Activated CD8-positive, alpha-beta T cell treated with anti-CD3 and anti-CD28 coated beads, Interleukin-2, amount 10 ng/mL, durations not matched to agents 7 days and 5 days (primary cell): ENCODE results near the gene PMF1. TPM values are rescaled to one million over a fixed set of nuclear protein-coding genes. Genes with fewer than 3 reads are reported as not detected.

Experiments
- ATAC-seq: fragments of 150-1000 bp; cut with Tn5 transposase; one replicate; pipeline ENCODE4 v1.10.0; 2021; ENCODE audit warnings: moderate library complexity
- CTCF ChIA-PET: fragments of 350-600 bp; sonication (Branson Sonifier 250); formaldehyde crosslinking; loops from one replicate; lab custom pipeline; 2021; ENCODE audit warnings: antibody characterized with exemption; lab: Charles Lee
- POLR2A ChIA-PET: fragments of 350-600 bp; sonication (Branson Sonifier 250); formaldehyde crosslinking; loops from one replicate; lab custom pipeline; 2021; ENCODE audit warnings: antibody characterized with exemption; lab: Charles Lee
- DNase-seq: peaks from one replicate; pipeline ENCODE4 v3.0.0-alpha.2; 2020
- H3K27ac Mint-ChIP-seq: one replicate; pipeline ENCODE4 v1.8.0; 2021; ENCODE audit warnings: mild to moderate bottlenecking, mixed read lengths
- H3K27me3 Mint-ChIP-seq: one replicate; pipeline ENCODE4 v1.8.0; 2021; ENCODE audit warnings: low read depth, mixed read lengths
- H3K36me3 Mint-ChIP-seq: one replicate; pipeline ENCODE4 v1.8.0; 2021; ENCODE audit warnings: low read depth, mixed read lengths
- H3K4me1 Mint-ChIP-seq: one replicate; pipeline ENCODE4 v1.8.0; 2021; ENCODE audit warnings: low read depth, mixed read lengths
- H3K4me3 Mint-ChIP-seq: one replicate; pipeline ENCODE4 v1.8.0; 2021; ENCODE audit warnings: mild to moderate bottlenecking, mixed read lengths
- H3K9me3 Mint-ChIP-seq: one replicate; pipeline ENCODE4 v1.8.0; 2022; ENCODE audit warnings: mixed read lengths; ENCODE audit not compliant: insufficient read depth
- total RNA-seq, 2 experiments: library from RNA; stranded (reverse); gene quantifications; one replicate each; pipeline ENCODE4 v1.2.3, GENCODE V29; 2021

The PMF1 gene
- total RNA-seq, 2 experiments from 2014 or later, result 72.3 to 77.3 TPM

- no peaks in the 10 kb centered on the region for H3K27me3 Mint-ChIP-seq
- POLR2A ChIA-PET, result interaction anchor here (0.9 to 3.1 kb wide), 3 partner anchors 17 to 35 kb away, joined by 3 to 12 read pairs (median 3); partner anchors contain the start of genes PMF1 and SMG5
- no peak within 1 kb of the TSS for H3K4me3 Mint-ChIP-seq
- peak within 1 kb of the TSS; percentile 64 for H3K27ac Mint-ChIP-seq
- DNase-seq, result no peak
- no peaks in the 10 kb centered on the region for H3K9me3 Mint-ChIP-seq
- peaks cover 23% of the 10 kb centered on the region for H3K36me3 Mint-ChIP-seq
- ATAC-seq, result no peak
- CTCF ChIA-PET, result interaction anchor here (0.5 to 2.4 kb wide), 3 partner anchors 22 to 1861 kb away, joined by 3 to 9 read pairs (median 4); no protein-coding TSS in a partner anchor
- H3K4me1 Mint-ChIP-seq, result peaks cover 52% of the 10 kb centered on the region
These were observed 34.9 kb downstream of the PMF1 start, which contains the start of gene PAQR6 for GRCh38 chr1:156247460-156248322. PAQR6 (minus strand) TSS chr1:156248056; CDS start chr1:156246731, 1,325 bp downstream.

- Mint-ChIP-seq H3K4me1 (peaks cover 54% of the 10 kb centered on the region), H3K4me3 (no peak overlapping the region), H3K27ac (peak overlapping the region; percentile 64), H3K36me3 (peaks cover 30% of the 10 kb centered on the region), H3K9me3 (no peaks in the 10 kb centered on the region), H3K27me3 (no peaks in the 10 kb centered on the region)
- POLR2A ChIA-PET, result interaction anchor here (0.9 kb wide), 1 partner anchor 35 kb away, joined by 3 read pairs; the partner anchor contains the start of gene PMF1
- CTCF ChIA-PET, result interaction anchor here (0.5 kb wide), 1 partner anchor 87 kb away, joined by 3 read pairs; no protein-coding TSS in a partner anchor
- ATAC-seq (no peak), DNase-seq (no peak)
These were observed 35.5 kb downstream of the PMF1 start for GRCh38 chr1:156248323-156248683.

GRCh38 chr1:156249593-156249992 is 36.8 kb downstream of the PMF1 start:
- no peak overlapping the region for H3K4me3 Mint-ChIP-seq
- peaks cover 42% of the 10 kb centered on the region for H3K4me1 Mint-ChIP-seq
- ChIA-PET CTCF (no interaction called here), POLR2A (no interaction called here)
- peaks cover 37% of the 10 kb centered on the region for H3K36me3 Mint-ChIP-seq
- DNase-seq (no peak), ATAC-seq (no peak)
- peak overlapping the region; percentile 34 for H3K27ac Mint-ChIP-seq
- no peaks in the 10 kb centered on the region for H3K27me3 Mint-ChIP-seq
- no peaks in the 10 kb centered on the region for H3K9me3 Mint-ChIP-seq

- Mint-ChIP-seq H3K36me3 (peaks cover 43% of the 10 kb centered on the region), H3K9me3 (no peaks in the 10 kb centered on the region), H3K27me3 (no peaks in the 10 kb centered on the region), H3K4me1 (peaks cover 26% of the 10 kb centered on the region), H3K27ac (peak overlapping the region; percentile 86), H3K4me3 (peak overlapping the region; percentile 10)
- POLR2A ChIA-PET, result interaction anchor here (0.8 to 1.3 kb wide), 4 partner anchors 21 to 97 kb away, joined by 3 to 6 read pairs (median 3); partner anchors contain the start of gene SMG5
- DNase-seq (peak; percentile 39), ATAC-seq (peak; percentile 48)
- CTCF ChIA-PET, result interaction anchor here (1.2 to 1.4 kb wide), 3 partner anchors 8 to 155 kb away, joined by 4 to 6 read pairs (median 4); no protein-coding TSS in a partner anchor
These were observed 38.7 kb downstream of the PMF1 start for GRCh38 chr1:156251527-156251926.

GRCh38 chr1:156253634-156254033 is 40.8 kb downstream of the PMF1 start:
- ATAC-seq (no peak), DNase-seq (no peak)
- peak overlapping the region; percentile 28 for H3K27ac Mint-ChIP-seq
- POLR2A ChIA-PET, result interaction anchor here (0.7 kb wide), 1 partner anchor 29 kb away, joined by 3 read pairs; the partner anchor contains the start of gene SMG5
- CTCF ChIA-PET, result no interaction called here
- no peaks in the 10 kb centered on the region for H3K9me3 Mint-ChIP-seq
- H3K4me3 Mint-ChIP-seq, result no peak overlapping the region
- H3K4me1 Mint-ChIP-seq, result peaks cover 43% of the 10 kb centered on the region
- peaks cover 58% of the 10 kb centered on the region for H3K36me3 Mint-ChIP-seq
- H3K27me3 Mint-ChIP-seq, result no peaks in the 10 kb centered on the region

GRCh38 chr1:156257711-156258110 is 44.9 kb downstream of the PMF1 start:
- H3K4me1 Mint-ChIP-seq, result peaks cover 18% of the 10 kb centered on the region
- POLR2A ChIA-PET, result interaction anchor here (0.8 to 1.3 kb wide), 3 partner anchors 11 to 25 kb away, joined by 3 to 5 read pairs (median 3); partner anchors contain the start of gene SMG5
- DNase-seq (no peak), ATAC-seq (no peak)
- H3K9me3 Mint-ChIP-seq, result no peaks in the 10 kb centered on the region
- H3K4me3 Mint-ChIP-seq, result no peak overlapping the region
- peaks cover 63% of the 10 kb centered on the region for H3K36me3 Mint-ChIP-seq
- no peaks in the 10 kb centered on the region for H3K27me3 Mint-ChIP-seq
- CTCF ChIA-PET, result interaction anchor here (0.9 to 1.1 kb wide), 3 partner anchors 33 to 161 kb away, joined by 3 to 4 read pairs (median 4); no protein-coding TSS in a partner anchor
- peak overlapping the region; percentile 79 for H3K27ac Mint-ChIP-seq

GRCh38 chr1:156258859-156259258 is 46.1 kb downstream of the PMF1 start:
- no peaks in the 10 kb centered on the region for H3K9me3 Mint-ChIP-seq
- H3K4me3 Mint-ChIP-seq, result no peak overlapping the region
- ChIA-PET POLR2A (interaction anchor here (1.4 kb wide), 1 partner anchor 21 kb away, joined by 3 read pairs; no protein-coding TSS in a partner anchor), CTCF (interaction anchor here (0.9 to 1.5 kb wide), 4 partner anchors 8 to 104 kb away, joined by 3 to 6 read pairs (median 4); partner anchors contain the start of gene BGLAP)
- H3K27me3 Mint-ChIP-seq, result no peaks in the 10 kb centered on the region
- no peak for ATAC-seq
- no peak for DNase-seq
- H3K27ac Mint-ChIP-seq, result no peak overlapping the region
- H3K36me3 Mint-ChIP-seq, result peaks cover 61% of the 10 kb centered on the region
- H3K4me1 Mint-ChIP-seq, result peaks cover 16% of the 10 kb centered on the region

- H3K4me3 Mint-ChIP-seq, result no peak overlapping the region
- ATAC-seq (no peak), DNase-seq (no peak)
- ChIA-PET CTCF (interaction anchor here (0.9 to 1.5 kb wide), 8 partner anchors 8 to 163 kb away, joined by 3 to 7 read pairs (median 3); partner anchors contain the start of genes BGLAP and SLC25A44), POLR2A (interaction anchor here (1.4 to 1.7 kb wide), 2 partner anchors 20 to 23 kb away, joined by 3 to 7 read pairs; partner anchors contain the start of gene SMG5)
- peaks cover 16% of the 10 kb centered on the region for H3K4me1 Mint-ChIP-seq
- peaks cover 63% of the 10 kb centered on the region for H3K36me3 Mint-ChIP-seq
- no peaks in the 10 kb centered on the region for H3K27me3 Mint-ChIP-seq
- H3K27ac Mint-ChIP-seq, result no peak overlapping the region
- no peaks in the 10 kb centered on the region for H3K9me3 Mint-ChIP-seq
These were observed 47.0 kb downstream of the PMF1 start for GRCh38 chr1:156259805-156260204.

- no peak for ATAC-seq
- no peak overlapping the region for H3K4me3 Mint-ChIP-seq
- H3K27me3 Mint-ChIP-seq, result no peaks in the 10 kb centered on the region
- ChIA-PET CTCF (interaction anchor here (0.7 to 1.1 kb wide), 3 partner anchors 59 to 120 kb away, joined by 3 to 7 read pairs (median 3); no protein-coding TSS in a partner anchor), POLR2A (interaction anchor here (1.7 kb wide), 1 partner anchor 22 kb away, joined by 7 read pairs; the partner anchor contains the start of gene SMG5)
- no peak for DNase-seq
- peaks cover 16% of the 10 kb centered on the region for H3K4me1 Mint-ChIP-seq
- H3K36me3 Mint-ChIP-seq, result peaks cover 71% of the 10 kb centered on the region
- H3K9me3 Mint-ChIP-seq, result no peaks in the 10 kb centered on the region
- peak overlapping the region; percentile 43 for H3K27ac Mint-ChIP-seq
These were observed 48.1 kb downstream of the PMF1 start for GRCh38 chr1:156260896-156261295.

GRCh38 chr1:156262461-156263287 is 49.9 kb downstream of the PMF1 start:
- POLR2A ChIA-PET, result no interaction called here
- DNase-seq (no peak), ATAC-seq (no peak)
- CTCF ChIA-PET, result interaction anchor here (1.4 kb wide), 1 partner anchor 56 kb away, joined by 3 read pairs; no protein-coding TSS in a partner anchor
- Mint-ChIP-seq H3K27ac (peak overlapping the region; percentile 2), H3K36me3 (peaks cover 77% of the 10 kb centered on the region), H3K27me3 (no peaks in the 10 kb centered on the region), H3K4me1 (peaks cover 7% of the 10 kb centered on the region), H3K4me3 (no peak overlapping the region), H3K9me3 (no peaks in the 10 kb centered on the region)
